GM23338 (cell line): ENCODE measurements around the gene CCDC86. TPM values are rescaled to one million over a fixed set of nuclear protein-coding genes. Genes with fewer than 3 reads are reported as not detected.

Source experiments
- ATAC-seq: fragments of 200-7000 bp; cut with Tn5 transposase; 3 replicates; pipeline ENCODE4 v1.9.1; 2020
- DNase-seq: peaks from one replicate; pipeline ENCODE4 v3.0.0-alpha.2; 2015; ENCODE audit warnings: low spot score
- H2AFZ ChIP-seq: fragments of 200-600 bp; sonication (generic); 2 replicates; pipeline ENCODE4 v1.8.0; 2016; ENCODE audit warnings: antibody characterized with exemption, mild to moderate bottlenecking, moderate library complexity
- H3F3A ChIP-seq: fragments of 200-600 bp; sonication (generic); replicated peaks from 2 replicates; pipeline ENCODE4 v1.8.0; 2017; ENCODE audit warnings: antibody characterized with exemption, mixed run types, low read depth
- H3K27ac ChIP-seq: fragments of 200-600 bp; sonication (generic); 2 replicates; pipeline ENCODE4 v1.6.1; 2016; ENCODE audit warnings: low read depth
- H3K27me3 ChIP-seq: fragments of 200-600 bp; sonication (generic); 2 replicates; pipeline ENCODE4 v1.8.0; 2016; ENCODE audit warnings: mild to moderate bottlenecking, mixed run types, moderate library complexity; ENCODE audit not compliant: insufficient read depth
- H3K36me3 ChIP-seq: fragments of 200-600 bp; sonication (generic); 2 replicates; pipeline ENCODE4 v1.8.0; 2016; ENCODE audit warnings: mild to moderate bottlenecking; ENCODE audit not compliant: insufficient read depth
- H3K4me1 ChIP-seq: fragments of 200-600 bp; sonication (generic); 2 replicates; pipeline ENCODE4 v1.8.0; 2016; ENCODE audit warnings: mild to moderate bottlenecking, moderate library complexity; ENCODE audit not compliant: insufficient read depth
- H3K4me2 ChIP-seq: fragments of 200-600 bp; sonication (generic); 2 replicates; pipeline ENCODE4 v1.7.1; 2017; ENCODE audit warnings: mixed run types
- H3K4me3 ChIP-seq: fragments of 200-600 bp; sonication (generic); 2 replicates; pipeline ENCODE4 v1.6.1; 2016; ENCODE audit warnings: mixed run types
- H3K79me2 ChIP-seq: fragments of 200-600 bp; sonication (generic); replicated peaks from 2 replicates; pipeline ENCODE4 v1.8.0; 2017; ENCODE audit warnings: mild to moderate bottlenecking; ENCODE audit not compliant: insufficient read depth
- H3K9me2 ChIP-seq: fragments of 200-600 bp; sonication (generic); 2 replicates; pipeline ENCODE4 v1.8.0; 2017; ENCODE audit not compliant: insufficient read depth
- H4K20me1 ChIP-seq: fragments of 200-600 bp; sonication (generic); replicated peaks from 2 replicates; pipeline ENCODE4 v1.8.0; 2017; ENCODE audit warnings: mild to moderate bottlenecking; ENCODE audit not compliant: insufficient read depth
- H3K27ac Mint-ChIP-seq: 2 replicates; pipeline ENCODE4 v1.8.0; 2020; ENCODE audit warnings: inconsistent platforms, mild to moderate bottlenecking, moderate library complexity, mixed read lengths
- H3K27me3 Mint-ChIP-seq: 3 replicates; pipeline ENCODE4 v1.8.0; 2022; ENCODE audit warnings: low read depth, mild to moderate bottlenecking, moderate library complexity, mixed read lengths, inconsistent platforms; ENCODE audit not compliant: insufficient read depth, poor library complexity
- H3K36me3 Mint-ChIP-seq: 3 replicates; pipeline ENCODE4 v1.8.0; 2021; ENCODE audit warnings: low read depth, mild to moderate bottlenecking, inconsistent platforms, moderate library complexity, mixed read lengths
- H3K4me1 Mint-ChIP-seq: 3 replicates; pipeline ENCODE4 v1.8.0; 2020; ENCODE audit warnings: mild to moderate bottlenecking, inconsistent platforms, mixed read lengths
- H3K4me3 Mint-ChIP-seq: 3 replicates; pipeline ENCODE4 v1.8.0; 2021; ENCODE audit warnings: moderate library complexity, mild to moderate bottlenecking, inconsistent platforms, mixed read lengths
- H3K9me3 Mint-ChIP-seq: 3 replicates; pipeline ENCODE4 v1.8.0; 2020; ENCODE audit warnings: moderate library complexity, mild to moderate bottlenecking, inconsistent platforms, mixed read lengths
- CREB1 ChIP-seq: fragments of 250-450 bp; sonication (Bioruptor Pico); IDR thresholded peaks from 2 replicates; pipeline ENCODE4 v1.5.0; 2020; ENCODE audit warnings: low read depth, mild to moderate bottlenecking, moderate library complexity
- CTCF ChIP-seq, 2 experiments: fragments of 200-600 bp in 1 of 2; sonication (generic) in 1 of 2; conservative IDR thresholded peaks; 2 replicates each; pipeline versions ENCODE4 v1.5.1 to v1.6.1; 2016 to 2017; ENCODE audit warnings: antibody characterized with exemption in 2 of 2, low read depth in 2 of 2, mild to moderate bottlenecking in 2 of 2, moderate library complexity in 1 of 2
- EZH2 ChIP-seq: fragments of 200-600 bp; sonication (generic); IDR thresholded peaks from one replicate; pipeline ENCODE4 v1.8.0; 2017; ENCODE audit warnings: antibody characterized with exemption, mild to moderate bottlenecking, low read depth; ENCODE audit not compliant: unreplicated experiment
- EZH2phosphoT487 ChIP-seq: fragments of 200-600 bp; sonication (generic); IDR thresholded peaks from one replicate; pipeline ENCODE4 v1.8.1; 2018; ENCODE audit warnings: antibody characterized with exemption; ENCODE audit not compliant: unreplicated experiment
- JUNB ChIP-seq: IDR thresholded peaks from one replicate; pipeline ENCODE4 v1.6.1; 2016; ENCODE audit warnings: antibody characterized with exemption; ENCODE audit not compliant: unreplicated experiment
- NANOG ChIP-seq: IDR thresholded peaks from 2 replicates; pipeline ENCODE4 v1.6.1; 2016; ENCODE audit warnings: antibody characterized with exemption, borderline replicate concordance
- STAT1 ChIP-seq: IDR thresholded peaks from one replicate; pipeline ENCODE4 v1.6.1; 2016; ENCODE audit warnings: antibody characterized with exemption; ENCODE audit not compliant: unreplicated experiment
- ZNF114 ChIP-seq: fragments of 250-450 bp; sonication (Bioruptor Pico); IDR thresholded peaks from 2 replicates; pipeline ENCODE4 v1.5.0; 2020; ENCODE audit warnings: mild to moderate bottlenecking, moderate library complexity
- ZNF331 ChIP-seq: fragments of 250-450 bp; sonication (Bioruptor Pico); IDR thresholded peaks from 2 replicates; pipeline ENCODE4 v1.5.0; 2020; ENCODE audit warnings: low read depth, mild to moderate bottlenecking, moderate library complexity
- ZNF462 ChIP-seq: fragments of 250-450 bp; sonication (Bioruptor Pico); IDR thresholded peaks from 2 replicates; pipeline ENCODE4 v1.5.0; 2020; ENCODE audit warnings: mild to moderate bottlenecking, moderate library complexity
- polyA plus RNA-seq: library from polyadenylated mRNA; unstranded; fragments of >200 nt; fragmentation: Nextera tagmentation; extraction: Ambion mirVana; gene quantifications from 2 replicates; pipeline ENCODE4 v1.2.1, GENCODE V29; 2016
- total RNA-seq: library from RNA; depleted of rRNA; stranded (reverse); fragments of >200 nt; shearing (Covaris generic); gene quantifications from 2 replicates; pipeline ENCODE4 v1.2.3, GENCODE V29; 2014

Gene CCDC86
- total and polyA plus RNA-seq, 2 experiments from 2014 or later: 67.3 to 98.5 TPM

- Histone ChIP-seq H3K9me2 (no peaks in the 10 kb centered on the region), H3K4me3 (no peak overlapping the region), H3K4me2 (no peak overlapping the region), H3F3A (no peaks in the 10 kb centered on the region), H2AFZ (no peak overlapping the region), H3K79me2 (no peaks in the 10 kb centered on the region), H3K36me3 (no peaks in the 10 kb centered on the region), H4K20me1 (no peaks in the 10 kb centered on the region; the same call in 1 of the 2 replicates), H3K27me3 (no peaks in the 10 kb centered on the region), H3K4me1 (no peaks in the 10 kb centered on the region; the same call in 1 of the 2 replicates), H3K27ac (no peak overlapping the region)
- DNase-seq (no peak), ATAC-seq (no peak)
- Mint-ChIP-seq H3K27me3 (no peaks in the 10 kb centered on the region), H3K9me3 (no peaks in the 10 kb centered on the region), H3K27ac (no peak overlapping the region), H3K4me3 (no peak overlapping the region), H3K4me1 (no peaks in the 10 kb centered on the region), H3K36me3 (no peaks in the 10 kb centered on the region)
- no peak for TF ChIP-seq CREB1 (CRISPR knock-in tag)
- TF ChIP-seq ZNF331 (CRISPR knock-in tag): no peak
- no peak for TF ChIP-seq STAT1
- TF ChIP-seq EZH2: no peak
- no peak for TF ChIP-seq JUNB
- no peak for TF ChIP-seq NANOG
Measured at GRCh38 chr11:60831501-60832079, 10.3 kb upstream of the CCDC86 start.

- H3K9me2 ChIP-seq: no peaks in the 10 kb centered on the region
- no peaks in the 10 kb centered on the region; the same call in 1 of the 2 replicates for H3K4me1 ChIP-seq
- Mint-ChIP-seq H3K36me3 (no peaks in the 10 kb centered on the region), H3K9me3 (no peaks in the 10 kb centered on the region), H3K4me1 (no peaks in the 10 kb centered on the region), H3K4me3 (no peak overlapping the region), H3K27ac (no peak overlapping the region), H3K27me3 (peaks cover 7% of the 10 kb centered on the region)
- no peaks in the 10 kb centered on the region for H3K36me3 ChIP-seq
- no peak overlapping the region for H2AFZ ChIP-seq
- H3K4me3 ChIP-seq: no peak overlapping the region
- H3K27ac ChIP-seq: no peak overlapping the region
- no peaks in the 10 kb centered on the region; the same call in 1 of the 2 replicates for H4K20me1 ChIP-seq
- no peaks in the 10 kb centered on the region for H3F3A ChIP-seq
- ATAC-seq (no peak), DNase-seq (no peak)
- H3K79me2 ChIP-seq: no peaks in the 10 kb centered on the region
- no peak overlapping the region for H3K4me2 ChIP-seq
- no peaks in the 10 kb centered on the region for H3K27me3 ChIP-seq
- TF ChIP-seq EZH2phosphoT487 (no peak), ZNF331 (CRISPR knock-in tag) (no peak), CTCF (conservative IDR thresholded peaks at IDR 0.05; ENCODE audit: low read depth in 2 of 2) (no peak), JUNB (no peak), CREB1 (CRISPR knock-in tag) (no peak), STAT1 (no peak), ZNF114 (CRISPR knock-in tag) (no peak), ZNF462 (no peak), NANOG (no peak)
Measured at GRCh38 chr11:60834742-60835533, 7.0 kb upstream of the CCDC86 start.
